GM19240 (cell line): ENCODE data around the gene CXXC5.

Experiments used
- DNase-seq: peaks from one replicate; pipeline ENCODE4 v3.0.0; 2011; ENCODE audit warnings: low spot score; ENCODE audit not compliant: insufficient read length

Gene CXXC5

GRCh38 chr5:139692679-139693308 lies 44.6 kb downstream of the CXXC5 start:
- DNase-seq: no peak

- no peak for DNase-seq
Measured at GRCh38 chr5:139693676-139694364, 45.7 kb downstream of the CXXC5 start.

GRCh38 chr5:139694556-139695177 lies 46.5 kb downstream of the CXXC5 start:
- no peak for DNase-seq

GRCh38 chr5:139695178-139695573 lies 47.0 kb downstream of the CXXC5 start:
- DNase-seq: no peak

GRCh38 chr5:139696167-139696893 lies 48.2 kb downstream of the CXXC5 start:
- no peak for DNase-seq

GRCh38 chr5:139696894-139697658 lies 48.9 kb downstream of the CXXC5 start:
- no peak for DNase-seq

GRCh38 chr5:139698490-139699146 lies 50.5 kb downstream of the CXXC5 start:
- no peak for DNase-seq

- DNase-seq: no peak
Measured at GRCh38 chr5:139699351-139699750, 51.2 kb downstream of the CXXC5 start.

- no peak for DNase-seq
Measured at GRCh38 chr5:139700711-139701055, 52.5 kb downstream of the CXXC5 start.

GRCh38 chr5:139701056-139701741 lies 53.0 kb downstream of the CXXC5 start:
- no peak for DNase-seq

GRCh38 chr5:139702548-139702947 lies 54.4 kb downstream of the CXXC5 start:
- DNase-seq: no peak

GRCh38 chr5:139704748-139705147 lies 56.6 kb downstream of the CXXC5 start:
- no peak for DNase-seq

- DNase-seq: no peak
Measured at GRCh38 chr5:139705191-139705590, 57.0 kb downstream of the CXXC5 start.

- no peak for DNase-seq
Measured at GRCh38 chr5:139705655-139706587, 57.8 kb downstream of the CXXC5 start.

- no peak for DNase-seq
Measured at GRCh38 chr5:139707445-139708003, 59.4 kb downstream of the CXXC5 start.

GRCh38 chr5:139708434-139708861 lies 60.3 kb downstream of the CXXC5 start:
- DNase-seq: no peak

GRCh38 chr5:139708877-139709581 lies 60.9 kb downstream of the CXXC5 start:
- no peak for DNase-seq
